ENCODE measurements around the gene PAX5.

DNA sequence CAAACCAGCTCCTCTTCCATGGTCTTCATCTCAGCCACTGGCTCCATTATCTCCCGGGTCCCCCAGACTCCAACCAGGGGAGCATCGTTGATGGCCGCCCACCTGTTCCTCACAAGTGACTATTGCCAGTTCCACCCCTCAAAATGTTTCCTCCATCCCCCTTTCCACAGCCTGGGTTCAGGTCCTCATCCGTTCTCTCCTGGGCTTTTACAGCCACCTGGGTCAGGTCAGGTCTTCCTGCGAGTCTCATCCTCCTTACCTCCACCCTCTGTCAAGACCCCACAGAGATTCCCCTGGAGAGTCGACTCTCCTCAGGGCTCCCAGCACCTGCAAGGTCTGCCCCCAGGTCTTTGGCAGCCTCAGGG, 133.2 kb downstream of the PAX5 start:
- no peak for TF ChIP-seq EZH2 (IDR thresholded peaks at IDR 0.05; ENCODE audit: borderline replicate concordance, insufficient read depth, low read depth, low read length, poor library complexity, severe bottlenecking)
- TF ChIP-seq, protein P1, sequence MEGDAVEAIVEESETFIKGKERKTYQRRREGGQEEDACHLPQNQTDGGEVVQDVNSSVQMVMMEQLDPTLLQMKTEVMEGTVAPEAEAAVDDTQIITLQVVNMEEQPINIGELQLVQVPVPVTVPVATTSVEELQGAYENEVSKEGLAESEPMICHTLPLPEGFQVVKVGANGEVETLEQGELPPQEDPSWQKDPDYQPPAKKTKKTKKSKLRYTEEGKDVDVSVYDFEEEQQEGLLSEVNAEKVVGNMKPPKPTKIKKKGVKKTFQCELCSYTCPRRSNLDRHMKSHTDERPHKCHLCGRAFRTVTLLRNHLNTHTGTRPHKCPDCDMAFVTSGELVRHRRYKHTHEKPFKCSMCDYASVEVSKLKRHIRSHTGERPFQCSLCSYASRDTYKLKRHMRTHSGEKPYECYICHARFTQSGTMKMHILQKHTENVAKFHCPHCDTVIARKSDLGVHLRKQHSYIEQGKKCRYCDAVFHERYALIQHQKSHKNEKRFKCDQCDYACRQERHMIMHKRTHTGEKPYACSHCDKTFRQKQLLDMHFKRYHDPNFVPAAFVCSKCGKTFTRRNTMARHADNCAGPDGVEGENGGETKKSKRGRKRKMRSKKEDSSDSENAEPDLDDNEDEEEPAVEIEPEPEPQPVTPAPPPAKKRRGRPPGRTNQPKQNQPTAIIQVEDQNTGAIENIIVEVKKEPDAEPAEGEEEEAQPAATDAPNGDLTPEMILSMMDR (IDR thresholded peaks at IDR 0.05), result no peak

Measured in B cell (primary cell).